ENCODE results near the gene RNF150.

The RNF150 gene

GRCh38 chr4:140969296-140969695 is 164.0 kb downstream of the RNF150 start:
- FAIRE-seq, result no peak

DNA sequence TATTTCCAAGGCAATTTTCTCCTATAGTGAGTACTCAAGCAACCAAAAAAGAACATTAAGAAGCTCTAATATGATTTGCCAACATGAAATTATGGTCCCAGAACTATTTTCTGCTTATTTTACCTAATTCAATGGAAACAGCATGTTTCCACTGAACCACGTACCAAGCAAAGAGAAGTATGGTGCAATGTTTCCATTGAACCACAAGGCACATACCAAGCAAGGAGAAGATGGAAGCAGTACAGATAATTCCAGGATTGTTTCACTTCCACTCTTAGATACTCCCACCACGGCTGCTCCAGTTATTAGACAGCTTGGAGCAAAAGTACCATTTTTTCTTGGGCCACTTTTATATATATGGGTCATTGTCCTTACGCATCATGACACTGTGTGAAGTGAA is 164.9 kb downstream of the RNF150 start:
- no peak for FAIRE-seq

DNA sequence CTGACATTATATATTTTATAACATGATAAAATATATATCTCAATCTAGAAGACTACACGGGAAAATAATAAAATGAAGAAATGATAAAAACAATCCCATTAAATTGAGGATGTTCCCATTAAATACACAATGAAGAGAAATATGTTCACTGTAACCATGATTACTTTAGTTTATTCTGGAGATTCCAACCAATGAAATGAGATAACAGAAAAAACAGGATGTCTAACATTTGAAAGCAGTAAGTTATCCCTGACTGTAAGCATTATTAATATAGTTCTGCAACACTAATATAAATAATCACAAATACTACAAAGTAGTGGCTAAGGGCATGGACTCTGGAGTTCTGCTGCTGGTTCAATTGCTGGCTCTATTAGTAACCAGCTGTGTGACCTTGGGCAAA is 169.4 kb downstream of the RNF150 start:
- FAIRE-seq, result no peak

- no peak for FAIRE-seq
Observed at GRCh38 chr4:140955641-140956040, 177.6 kb downstream of the RNF150 start.

DNA sequence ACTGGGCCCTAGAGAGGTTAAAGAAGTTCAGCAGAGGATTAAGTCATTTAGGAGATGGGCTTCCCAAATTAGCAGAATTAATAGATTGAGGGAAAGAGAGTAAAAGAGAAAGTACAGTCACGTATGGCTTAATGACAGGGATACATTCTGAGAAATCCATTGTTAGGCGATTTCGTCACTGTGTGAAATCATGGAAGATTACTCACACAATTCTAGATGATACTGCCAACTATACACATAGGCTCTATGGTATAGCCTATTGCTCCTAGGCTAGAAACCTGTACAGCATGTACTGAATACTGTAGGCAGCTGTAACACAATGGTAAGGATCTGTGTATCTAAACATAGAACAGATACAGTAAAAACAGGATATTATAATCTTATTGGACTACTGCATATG is 180.6 kb downstream of the RNF150 start:
- no peak for FAIRE-seq

DNA sequence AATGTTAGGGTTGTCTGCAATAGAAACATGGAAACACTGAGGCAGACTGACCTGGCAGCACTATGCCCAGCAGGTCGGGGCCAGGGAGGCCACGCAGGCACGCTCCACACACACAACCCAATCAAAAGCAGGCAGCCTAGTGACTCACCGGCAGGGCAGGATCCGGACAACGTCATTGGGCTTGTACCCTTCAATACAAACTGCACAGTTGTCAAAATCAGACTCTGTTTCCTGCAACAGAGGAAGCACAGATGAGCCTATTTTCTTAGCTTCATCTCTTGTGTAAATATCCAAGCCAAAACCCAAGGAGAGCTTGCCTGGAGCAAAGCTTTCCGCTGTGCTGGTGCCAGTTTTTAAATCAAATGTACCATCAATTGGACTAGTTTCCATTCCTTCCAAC is 185.8 kb downstream of the RNF150 start:
- no peak for FAIRE-seq

- no peak for FAIRE-seq
Observed at GRCh38 chr4:140945106-140945505, 188.2 kb downstream of the RNF150 start.

DNA sequence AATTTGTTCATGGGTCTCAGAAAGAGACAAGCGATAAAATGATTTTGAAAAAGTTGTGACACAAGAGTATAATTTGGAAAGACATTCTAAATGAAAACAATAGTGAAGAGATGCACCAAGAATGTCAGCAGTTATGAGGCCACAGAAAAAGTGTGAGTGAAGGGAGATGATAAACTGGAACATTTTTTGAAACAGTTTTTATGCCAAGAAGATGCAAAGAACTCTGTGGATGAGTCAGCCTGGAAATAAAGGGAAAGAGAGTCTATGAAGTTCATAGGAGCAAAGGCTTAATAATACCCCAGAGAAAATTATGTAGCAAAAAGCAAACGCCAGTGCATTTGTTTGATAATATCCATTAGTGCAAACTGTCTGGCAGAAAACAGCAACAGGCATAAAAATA is 188.7 kb downstream of the RNF150 start:
- no peak for FAIRE-seq

- FAIRE-seq, result no peak
Observed at GRCh38 chr4:140944199-140944515, 189.1 kb downstream of the RNF150 start.

GRCh38 chr4:140943486-140944198 is 189.6 kb downstream of the RNF150 start:
- FAIRE-seq, result no peak

- FAIRE-seq, result no peak
Observed at GRCh38 chr4:140940589-140940988, 192.7 kb downstream of the RNF150 start.

- no peak for FAIRE-seq
Observed at GRCh38 chr4:140937866-140938265, 195.4 kb downstream of the RNF150 start.

GRCh38 chr4:140935254-140935653 is 198.0 kb downstream of the RNF150 start:
- no peak for FAIRE-seq

DNA sequence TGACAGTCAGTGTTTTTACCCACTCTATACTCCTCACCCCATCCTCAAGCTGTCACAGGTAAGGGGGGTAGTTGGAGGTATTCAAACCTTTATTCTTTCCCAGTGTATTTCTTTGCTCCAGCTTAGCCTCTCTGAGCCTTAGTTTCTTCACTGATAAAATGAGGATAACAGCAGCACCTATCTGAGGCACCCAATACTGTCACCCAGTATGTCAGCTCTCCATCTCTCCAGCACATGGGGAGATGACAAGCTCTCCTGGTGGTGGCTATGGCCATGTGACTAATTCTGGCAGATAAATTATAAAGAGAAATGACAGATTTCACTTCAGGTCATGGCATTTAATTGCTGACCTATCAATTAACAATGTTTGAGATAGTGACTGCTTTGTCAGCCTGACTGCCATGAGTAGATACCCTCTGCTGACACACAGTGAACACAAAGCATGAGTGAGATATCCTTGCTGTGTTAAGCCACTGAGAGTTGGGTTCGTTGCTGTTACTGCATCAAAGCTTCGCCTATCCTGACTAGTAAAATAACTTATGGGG is 200.7 kb downstream of the RNF150 start:
- no peak for FAIRE-seq

DNA sequence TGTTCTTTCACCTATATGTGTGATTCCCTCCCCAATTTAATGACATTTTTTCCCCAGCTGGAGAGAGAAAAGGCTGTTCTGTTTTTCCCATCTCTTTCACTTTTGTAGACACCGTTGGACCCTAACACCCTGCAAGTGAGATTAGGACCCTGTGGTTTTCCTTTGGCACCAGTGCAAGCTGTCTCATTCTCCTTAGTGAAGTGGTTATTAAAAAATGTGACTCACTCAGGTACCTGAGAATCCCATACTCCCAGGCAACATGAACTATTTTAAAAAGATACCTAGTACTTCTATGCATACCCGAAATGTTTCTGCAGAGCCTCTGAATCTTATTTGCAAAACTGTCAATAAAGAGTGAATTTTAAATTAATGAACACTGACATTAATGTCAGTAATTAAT is 201.4 kb downstream of the RNF150 start:
- no peak for FAIRE-seq

GRCh38 chr4:140930557-140930956 is 202.7 kb downstream of the RNF150 start:
- FAIRE-seq, result no peak

GRCh38 chr4:140930011-140930410 is 203.3 kb downstream of the RNF150 start:
- FAIRE-seq, result no peak

DNA sequence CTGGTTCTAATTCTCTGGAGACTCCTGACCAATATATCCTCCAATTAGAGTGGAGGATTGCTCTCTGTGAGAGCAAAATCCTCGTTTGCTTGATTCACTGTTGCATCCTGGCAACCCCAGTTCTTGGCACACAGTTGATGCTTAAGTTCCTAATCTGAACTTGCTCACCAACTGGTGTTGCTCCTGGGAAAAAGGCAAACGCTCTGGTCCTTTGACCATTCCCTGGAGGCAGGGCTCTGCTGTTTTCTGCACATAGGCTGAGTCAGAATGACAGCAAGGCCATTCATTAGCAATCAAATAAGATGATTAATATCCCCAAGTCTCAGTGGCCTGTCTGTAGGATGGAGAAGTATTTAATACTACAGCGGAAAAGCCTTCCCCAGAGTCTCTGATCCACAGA is 204.4 kb downstream of the RNF150 start:
- FAIRE-seq, result no peak

- no peak for FAIRE-seq
Observed at GRCh38 chr4:140926672-140927071, 206.6 kb downstream of the RNF150 start.

DNA sequence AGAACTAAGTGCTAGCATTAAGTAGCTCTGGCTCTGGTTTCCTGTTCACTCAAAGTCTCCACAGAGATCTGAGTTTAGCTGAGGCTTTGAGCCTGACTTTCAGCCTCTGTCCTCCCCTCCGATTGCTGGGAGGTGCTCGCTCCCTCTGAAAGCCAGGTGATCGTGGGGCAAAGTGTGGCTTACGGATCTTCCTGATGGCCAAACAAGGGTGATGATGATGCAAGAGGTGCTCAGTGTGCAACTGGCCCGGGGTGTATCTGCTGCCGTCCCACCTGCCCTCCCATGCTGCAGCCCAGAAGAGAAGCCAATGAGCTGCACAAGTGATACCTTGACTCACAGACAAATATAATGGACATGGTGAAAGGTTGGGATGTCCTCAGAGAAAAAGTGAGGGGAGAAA is 207.9 kb downstream of the RNF150 start:
- FAIRE-seq, result no peak

DNA sequence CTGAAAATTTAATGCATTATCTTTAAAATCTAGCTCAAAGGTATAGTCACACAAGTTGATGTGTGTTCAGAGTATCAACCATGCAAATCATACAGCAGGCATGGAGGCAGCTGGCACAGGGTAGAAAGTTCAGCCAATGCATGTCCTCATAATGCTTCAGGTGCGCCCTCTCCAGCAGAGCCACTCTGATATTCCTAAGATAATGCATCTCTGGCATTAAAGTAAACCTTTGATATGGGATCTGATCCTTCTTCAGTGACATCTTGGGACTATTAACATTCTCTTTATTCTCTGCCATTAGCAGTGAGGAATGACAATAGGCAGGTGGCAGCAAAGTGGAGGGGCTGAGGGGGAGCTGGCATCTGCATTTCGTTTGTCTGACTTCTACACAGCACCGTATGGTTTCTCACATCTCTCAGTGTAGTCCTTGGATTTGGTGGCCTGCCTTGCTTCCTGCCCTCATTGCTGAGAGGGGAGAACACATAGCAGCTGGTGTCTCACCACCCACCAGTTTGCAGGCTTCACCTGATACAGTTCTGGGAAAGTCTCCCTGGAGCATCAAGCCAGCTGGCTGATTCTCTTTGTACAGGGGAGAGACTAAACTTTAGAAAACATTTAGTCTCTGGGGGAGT is 208.4 kb downstream of the RNF150 start:
- no peak for FAIRE-seq

- no peak for FAIRE-seq
Observed at GRCh38 chr4:140906993-140907962, 226.0 kb downstream of the RNF150 start.

- FAIRE-seq, result no peak
Observed at GRCh38 chr4:140904904-140905303, 228.4 kb downstream of the RNF150 start.
